GM10847 (cell line): ENCODE results near the gene RBCK1.

ENCODE experiments used
- POLR2A ChIP-seq: IDR thresholded peaks from 2 replicates; pipeline ENCODE4 v1.6.1; 2011; ENCODE audit not compliant: insufficient read length; ENCODE audit errors: extremely low read depth

The RBCK1 gene

DNA sequence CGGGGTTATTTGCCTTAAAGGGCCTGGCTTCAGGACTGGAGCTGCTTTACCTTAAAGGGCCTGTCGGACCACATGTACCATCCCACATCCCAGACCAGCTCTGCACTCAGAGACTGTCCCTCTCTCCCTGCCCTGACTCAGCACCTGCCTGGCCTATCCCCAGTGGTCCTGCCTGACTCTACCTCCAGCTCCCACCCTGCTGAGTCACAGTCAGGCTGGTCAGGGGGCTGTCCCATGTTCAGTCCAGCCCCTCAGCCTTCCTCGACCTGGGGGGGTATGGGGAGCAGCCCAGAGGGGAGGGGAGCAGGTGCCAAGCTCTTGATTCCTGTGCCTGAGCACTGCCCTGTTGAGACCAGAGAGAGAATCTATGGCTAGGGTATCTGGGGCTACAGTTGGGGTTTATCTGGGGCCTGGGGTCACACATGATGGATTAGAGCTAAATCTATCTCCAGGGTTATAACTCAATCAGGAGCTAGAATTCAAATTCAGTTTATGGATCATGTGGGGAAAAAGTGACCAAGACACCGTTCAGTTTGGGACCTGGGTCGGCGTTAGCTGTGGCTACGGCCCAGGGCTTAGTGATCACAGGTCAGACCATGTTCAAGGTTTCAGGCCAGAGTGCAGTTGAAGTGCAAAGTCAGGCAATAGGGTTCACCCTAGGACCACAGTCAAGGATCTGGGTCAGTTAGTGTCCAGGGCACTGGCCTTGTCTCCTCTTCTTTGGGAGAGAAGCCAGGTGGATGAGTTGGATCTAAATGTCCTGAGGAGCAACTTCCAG, 36.9 kb upstream of the RBCK1 start:
- TF ChIP-seq POLR2A: no peak

DNA sequence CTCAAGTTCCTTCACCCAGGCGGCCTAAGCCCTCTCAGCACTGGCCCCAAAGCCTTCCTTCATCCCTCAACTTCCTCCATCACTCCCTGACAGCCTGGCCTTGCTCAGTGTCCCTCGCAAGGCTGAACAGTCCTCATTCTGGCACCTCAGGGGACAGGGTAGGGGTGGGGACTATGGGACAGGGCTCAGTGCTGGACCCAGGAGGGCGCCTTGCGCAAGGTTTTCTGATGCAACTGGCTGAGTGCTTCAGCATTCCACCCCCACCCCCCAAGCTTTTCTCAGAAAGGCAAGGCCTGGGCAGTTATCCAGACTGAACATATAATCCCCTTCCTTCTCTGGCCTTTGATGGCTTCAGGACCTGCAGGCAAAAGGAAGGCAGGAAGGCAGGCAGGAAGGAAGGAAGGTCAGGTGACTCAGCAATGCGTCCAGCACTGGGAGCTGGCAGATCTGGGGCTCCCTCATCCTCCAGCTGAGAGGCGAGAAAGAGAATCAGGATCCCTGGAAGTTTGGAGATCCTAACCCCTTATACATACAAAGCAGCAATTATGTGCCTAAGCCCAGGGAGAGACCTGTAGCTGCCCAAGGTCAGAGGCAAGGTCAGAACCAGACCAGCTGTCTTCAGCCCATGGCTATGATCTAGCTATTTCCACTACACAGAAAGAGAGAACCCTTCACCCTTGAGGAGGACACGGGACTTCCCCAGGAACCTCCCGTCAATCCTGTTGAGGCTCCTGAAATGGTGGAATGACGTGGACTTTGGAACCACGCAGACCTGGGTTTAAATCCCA, 36.1 kb upstream of the RBCK1 start:
- TF ChIP-seq POLR2A: no peak

GRCh38 chr20:373171-373890, 34.8 kb upstream of the RBCK1 start:
- TF ChIP-seq POLR2A: no peak

DNA sequence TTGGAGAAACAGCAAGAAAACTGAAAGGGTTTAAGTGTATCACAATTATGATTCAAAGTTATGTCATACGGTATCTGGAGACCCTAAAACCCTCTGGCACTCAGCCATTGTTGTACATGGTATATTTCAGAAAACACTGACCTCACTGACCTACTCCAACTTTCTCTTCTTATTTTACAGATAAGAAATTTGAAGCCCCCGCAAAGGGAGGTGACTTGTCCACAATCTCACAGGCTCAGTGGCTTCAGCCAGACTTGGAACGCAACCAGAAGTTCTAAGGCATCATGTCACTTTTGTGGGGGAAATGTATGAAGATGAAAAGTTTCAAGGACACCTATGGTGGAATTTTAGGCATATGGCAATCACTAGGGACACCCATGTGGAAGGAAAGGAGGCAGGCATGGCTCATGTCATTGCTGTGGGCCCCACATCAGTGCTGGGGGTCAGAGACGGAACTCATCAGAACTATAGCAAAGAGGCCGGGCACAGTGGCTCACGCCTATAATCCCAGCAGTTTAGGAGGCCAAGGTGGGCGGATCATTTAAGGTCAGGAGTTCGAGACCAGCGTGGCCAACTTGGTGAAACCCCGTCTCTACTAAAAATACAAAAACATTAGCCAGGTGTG, 32.7 kb upstream of the RBCK1 start:
- no peak for TF ChIP-seq POLR2A

GRCh38 chr20:376089-376488, 32.0 kb upstream of the RBCK1 start:
- TF ChIP-seq POLR2A: no peak

- no peak for TF ChIP-seq POLR2A
These were observed 31.3 kb upstream of the RBCK1 start for GRCh38 chr20:376750-377149.

DNA sequence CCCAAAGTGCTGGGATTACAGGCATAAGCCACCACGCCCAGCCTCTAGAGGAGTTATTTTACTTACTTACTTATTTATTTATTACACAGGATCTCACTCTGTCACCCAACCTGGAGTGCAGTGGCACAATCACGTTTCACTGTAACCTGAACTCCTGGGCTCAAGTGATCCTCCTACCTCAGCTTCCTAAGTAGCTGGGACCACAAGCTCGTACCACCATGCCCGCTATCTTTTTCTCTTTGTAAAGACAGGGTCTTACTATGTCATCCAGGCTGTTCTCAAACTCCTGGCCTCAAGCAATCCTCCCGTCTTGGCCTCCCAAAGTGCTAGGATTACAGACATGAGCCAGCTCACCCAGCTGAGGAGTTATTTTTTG, 29.1 kb upstream of the RBCK1 start:
- TF ChIP-seq POLR2A: no peak

- TF ChIP-seq POLR2A: peak; percentile 54
These were observed 27.1 kb upstream of the RBCK1 start for GRCh38 chr20:380763-381580.

- peak; percentile 53 for TF ChIP-seq POLR2A
These were observed 26.4 kb upstream of the RBCK1 start for GRCh38 chr20:381581-382290.

DNA sequence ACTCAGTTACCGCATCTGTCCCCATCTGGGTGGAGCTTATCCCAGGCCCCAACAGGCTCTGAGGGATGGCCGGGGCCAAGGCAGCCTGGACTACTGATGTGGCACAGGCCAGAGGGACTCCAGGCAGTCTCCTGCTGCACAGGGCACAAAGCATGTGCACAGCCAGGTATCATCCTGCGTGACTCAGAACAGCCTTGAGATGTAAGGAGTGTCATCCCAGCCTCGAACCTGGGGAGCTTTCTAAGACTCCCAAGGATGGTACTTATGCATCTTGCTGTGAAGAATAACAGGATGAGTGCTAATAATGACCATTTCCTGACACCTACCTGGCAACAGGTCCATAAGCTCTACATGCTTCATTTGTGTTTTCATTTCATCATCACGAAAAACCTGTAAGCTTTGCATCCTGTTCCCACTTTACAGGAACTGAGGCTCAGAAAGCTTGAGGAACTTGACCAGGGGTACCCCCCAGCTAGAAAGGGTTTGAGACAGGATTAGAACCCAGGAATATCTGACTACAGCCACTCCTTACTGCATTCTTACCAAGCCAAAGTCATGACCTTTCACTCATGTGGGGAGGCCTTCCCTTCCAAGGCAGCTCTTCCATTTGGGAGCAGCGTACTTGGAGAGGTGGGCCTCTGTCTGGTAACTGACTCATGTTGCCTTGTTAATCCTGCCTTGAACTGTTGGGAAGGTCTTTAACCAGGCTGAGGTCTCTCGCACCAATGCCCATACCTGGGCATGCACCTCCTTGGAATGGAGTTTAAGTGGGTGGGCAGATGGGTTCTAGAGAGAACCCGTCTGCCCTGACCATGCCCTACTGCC, 25.6 kb upstream of the RBCK1 start:
- no peak for TF ChIP-seq POLR2A

DNA sequence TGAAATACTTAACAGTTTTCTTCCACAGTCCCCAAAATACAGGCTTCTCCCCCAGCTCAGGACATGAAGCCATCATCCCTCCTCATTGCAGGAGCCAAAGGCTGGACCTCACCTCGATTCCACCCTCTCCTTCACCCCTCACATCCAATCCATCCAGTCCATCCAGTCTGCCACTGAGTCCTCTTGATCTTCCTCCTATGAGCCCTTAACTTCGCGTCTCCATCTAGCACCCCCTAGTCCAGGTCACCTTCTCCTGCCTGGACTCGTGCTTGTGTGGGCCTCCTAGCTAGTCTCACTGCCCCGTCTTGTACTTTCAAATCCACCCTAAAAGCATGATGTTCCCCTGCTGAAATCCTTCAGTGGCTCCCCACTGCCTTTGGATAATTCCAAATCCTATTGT, 24.2 kb upstream of the RBCK1 start:
- TF ChIP-seq POLR2A: no peak

GRCh38 chr20:384723-385122, 23.4 kb upstream of the RBCK1 start:
- TF ChIP-seq POLR2A: no peak

DNA sequence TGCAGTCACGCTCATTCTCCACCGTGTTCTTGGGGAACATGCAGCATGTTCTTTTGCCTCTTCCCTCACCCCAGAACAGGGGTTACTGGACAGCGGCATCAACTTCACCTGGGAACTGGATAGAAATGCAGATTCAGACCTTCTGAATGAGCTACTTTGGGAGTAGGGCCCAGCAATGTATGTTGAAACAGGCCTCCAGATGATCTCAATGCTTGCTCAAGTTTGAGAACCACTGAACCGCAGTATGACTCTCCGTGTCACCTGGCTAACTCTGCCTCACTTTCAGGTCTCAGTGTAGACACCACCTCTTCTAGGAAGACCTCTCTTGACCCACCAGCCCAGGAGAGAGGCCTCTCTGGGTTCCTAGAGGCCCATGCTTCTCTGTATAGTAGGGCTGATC, 22.7 kb upstream of the RBCK1 start:
- TF ChIP-seq POLR2A: no peak
